Fibroblast of lung (primary cell): ENCODE measurements around the gene AKAP13. TPM values are rescaled to one million over a fixed set of nuclear protein-coding genes. Genes with fewer than 3 reads are reported as not detected.
A peak's percentile ranks its signal among the peaks of the same experiment; 100 is the strongest.

Experiments used
- DNase-seq, 2 donors: peaks; one replicate each; pipeline versions ENCODE4 v3.0.0 to v3.0.0-alpha.2; 2010; ENCODE audit warnings: low read depth in 2 of 2
- H2AFZ ChIP-seq: 2 replicates; pipeline ENCODE4 v1.5.1; 2012; ENCODE audit warnings: low read length, control low read depth, inconsistent platforms
- H3K27ac ChIP-seq: 2 replicates; pipeline ENCODE4 v1.5.1; 2011; ENCODE audit warnings: low read length, control low read depth; ENCODE audit not compliant: insufficient read depth
- H3K27me3 ChIP-seq: 2 replicates; pipeline ENCODE4 v1.5.1; 2011; ENCODE audit warnings: mild to moderate bottlenecking, low read length; ENCODE audit not compliant: control insufficient read depth, insufficient read depth
- H3K36me3 ChIP-seq: 2 replicates; pipeline ENCODE4 v1.5.1; 2011; ENCODE audit warnings: low read length; ENCODE audit not compliant: control insufficient read depth, insufficient read depth
- H3K4me1 ChIP-seq: 2 replicates; pipeline ENCODE4 v1.5.1; 2011; ENCODE audit warnings: low read length; ENCODE audit not compliant: control insufficient read depth, insufficient read depth; ENCODE audit errors: extremely low read depth
- H3K4me2 ChIP-seq: 2 replicates; pipeline ENCODE4 v1.5.1; 2011; ENCODE audit warnings: low read length, control low read depth; ENCODE audit not compliant: insufficient read depth; ENCODE audit errors: extremely low read depth
- H3K4me3 ChIP-seq, 4 experiments: fragments of 200-600 bp in 1 of 4; sonication (generic) in 1 of 4; replicated peaks in 1 of 4; 2 replicates each; pipeline ENCODE4 v1.5.1; 2011 to 2016; ENCODE audit warnings: low read length in 4 of 4, low read depth in 3 of 4, mild to moderate bottlenecking in 3 of 4, control low read depth in 2 of 4, inconsistent platforms in 1 of 4, mixed read lengths in 1 of 4; ENCODE audit not compliant: insufficient read depth in 1 of 4; ENCODE audit errors: control extremely low read depth in 1 of 4
- H3K79me2 ChIP-seq: 2 replicates; pipeline ENCODE4 v1.5.1; 2012; ENCODE audit warnings: mild to moderate bottlenecking, low read length, inconsistent platforms; ENCODE audit not compliant: control insufficient read depth, insufficient read depth
- H3K9ac ChIP-seq: 2 replicates; pipeline ENCODE4 v1.5.1; 2011; ENCODE audit warnings: mild to moderate bottlenecking, low read length, control low read depth; ENCODE audit not compliant: insufficient read depth
- H3K9me3 ChIP-seq: 2 replicates; pipeline ENCODE4 v1.5.1; 2012; ENCODE audit warnings: low read depth, low read length; ENCODE audit not compliant: control insufficient read depth, insufficient read depth
- H4K20me1 ChIP-seq: 2 replicates; pipeline ENCODE4 v1.5.1; 2011; ENCODE audit warnings: low read length; ENCODE audit not compliant: control insufficient read depth, insufficient read depth; ENCODE audit errors: extremely low read depth
- CTCF ChIP-seq, 2 donors: IDR thresholded peaks in 1 of 2; conservative IDR thresholded peaks in 1 of 2; 1 replicate in 1 of 2; 2 replicates in 1 of 2; pipeline ENCODE4 v1.5.1; 2011 to 2012; ENCODE audit warnings: low read length in 2 of 2, control low read depth in 1 of 2, inconsistent platforms in 1 of 2, low read depth in 1 of 2, mild to moderate bottlenecking in 1 of 2
- EZH2 ChIP-seq: IDR thresholded peaks from 2 replicates; pipeline ENCODE4 v1.5.1; 2012; ENCODE audit warnings: low read length, control low read depth, mild to moderate bottlenecking; ENCODE audit errors: missing control alignments
- polyA plus RNA-seq, 2 donors: library from polyadenylated mRNA; depleted of rRNA in 1 of 2; stranded (reverse) in 1 of 2; unstranded in 1 of 2; fragments of >200 nt; gene quantifications; 2 replicates each; pipeline ENCODE4 v1.2.1, GENCODE V29; 2011 to 2012; ENCODE audit warnings: missing spikeins in 1 of 2
- total RNA-seq: library from RNA; depleted of rRNA; stranded (reverse); fragments of >200 nt; gene quantifications from 2 replicates; pipeline ENCODE4 v1.2.1, GENCODE V29; 2014

AKAP13 gene
- total and polyA plus RNA-seq, 2 donors (not counting 1 experiment from before 2014, with no cell fraction given): 8.3 to 68.4 TPM

- no peaks in the 10 kb centered on the region for H4K20me1 ChIP-seq
- no peak for TF ChIP-seq CTCF (conservative IDR thresholded peaks at IDR 0.05 in 1 of 2, IDR thresholded peaks at IDR 0.05 in 1 of 2; ENCODE audit: low read depth in 1 of 2, low read length in 2 of 2)
- TF ChIP-seq EZH2: no peak
- DNase-seq: no peak
- H3K79me2 ChIP-seq: no peaks in the 10 kb centered on the region
- H3K4me1 ChIP-seq: no peaks in the 10 kb centered on the region
- H3K4me3 ChIP-seq: peak overlapping the region in 1 of 4 experiments; percentile 58
- no peaks in the 10 kb centered on the region for H3K9me3 ChIP-seq
- H3K27me3 ChIP-seq: no peaks in the 10 kb centered on the region
- no peak overlapping the region for H2AFZ ChIP-seq
- H3K27ac ChIP-seq: no peak overlapping the region
- no peak overlapping the region for H3K4me2 ChIP-seq
- peaks cover 4% of the 10 kb centered on the region for H3K36me3 ChIP-seq
- H3K9ac ChIP-seq: no peak overlapping the region
Observed at GRCh38 chr15:85690561-85691231, 310.3 kb downstream of the AKAP13 start.

- Histone ChIP-seq H3K27me3 (no peaks in the 10 kb centered on the region), H3K27ac (no peak overlapping the region)
- DNase-seq: no peak
Observed at GRCh38 chr15:85691350-85692240, 311.2 kb downstream of the AKAP13 start.

More at GRCh38 chr15:85691350-85692240, 311.2 kb downstream of the AKAP13 start:
- no peak for TF ChIP-seq CTCF (conservative IDR thresholded peaks at IDR 0.05 in 1 of 2, IDR thresholded peaks at IDR 0.05 in 1 of 2; ENCODE audit: low read depth in 1 of 2, low read length in 2 of 2)
- TF ChIP-seq EZH2: no peak
- peaks cover 2% of the 10 kb centered on the region for H3K36me3 ChIP-seq
- H3K4me1 ChIP-seq: no peaks in the 10 kb centered on the region
- H3K79me2 ChIP-seq: no peaks in the 10 kb centered on the region
- H3K9me3 ChIP-seq: no peaks in the 10 kb centered on the region
- no peak overlapping the region for H3K9ac ChIP-seq
- no peak overlapping the region for H3K4me3 ChIP-seq
- no peaks in the 10 kb centered on the region for H4K20me1 ChIP-seq
- no peak overlapping the region for H3K4me2 ChIP-seq
- no peak overlapping the region for H2AFZ ChIP-seq
